Measurements from ENCODE around the gene CLCN2.

The CLCN2 gene

GRCh38 chr3:184316792-184317191 lies 44.6 kb downstream of the CLCN2 start:
- H3K36me3 ChIP-seq (ENCODE audit: control insufficient read depth, insufficient read depth, low read length), result peaks cover 56% of the 10 kb centered on the region

GRCh38 chr3:184315871-184316661 lies 45.3 kb downstream of the CLCN2 start:
- peak overlapping the region; percentile 24 for H3K27ac ChIP-seq (ENCODE audit: low read depth, low read length)
- H3K36me3 ChIP-seq (ENCODE audit: control insufficient read depth, insufficient read depth, low read length), result peaks cover 48% of the 10 kb centered on the region
- no peaks in the 10 kb centered on the region for H3K27me3 ChIP-seq (ENCODE audit: control insufficient read depth, insufficient read depth, low read length)
- peaks cover 12% of the 10 kb centered on the region; the same call in 1 of the 2 replicates for H3K4me1 ChIP-seq (ENCODE audit: control insufficient read depth, insufficient read depth, low read length)
- H3K4me3 ChIP-seq (ENCODE audit: low read depth, low read length), result peak overlapping the region; percentile 94
- H3K9ac ChIP-seq (ENCODE audit: low read depth, low read length), result no peak overlapping the region; the same call in 1 of the 2 replicates
- H3K9me3 ChIP-seq (ENCODE audit: control insufficient read depth, insufficient read depth, low read length), result no peaks in the 10 kb centered on the region

More at GRCh38 chr3:184316792-184317191, 44.6 kb downstream of the CLCN2 start:
- Histone ChIP-seq H3K27me3 (ENCODE audit: control insufficient read depth, insufficient read depth, low read length) (no peaks in the 10 kb centered on the region), H3K4me1 (ENCODE audit: control insufficient read depth, insufficient read depth, low read length) (peaks cover 12% of the 10 kb centered on the region; the same call in 1 of the 2 replicates), H3K9ac (ENCODE audit: low read depth, low read length) (peak overlapping the region; percentile 20; the same call in 1 of the 2 replicates), H3K9me3 (ENCODE audit: control insufficient read depth, insufficient read depth, low read length) (no peaks in the 10 kb centered on the region), H3K4me3 (ENCODE audit: low read depth, low read length) (peak overlapping the region; percentile 94), H3K27ac (ENCODE audit: low read depth, low read length) (no peak overlapping the region)

GRCh38 chr3:184315543-184315867 lies 45.9 kb downstream of the CLCN2 start:
- Histone ChIP-seq H3K9me3 (ENCODE audit: control insufficient read depth, insufficient read depth, low read length) (no peaks in the 10 kb centered on the region), H3K27me3 (ENCODE audit: control insufficient read depth, insufficient read depth, low read length) (no peaks in the 10 kb centered on the region), H3K9ac (ENCODE audit: low read depth, low read length) (peak overlapping the region; percentile 94), H3K36me3 (ENCODE audit: control insufficient read depth, insufficient read depth, low read length) (peaks cover 43% of the 10 kb centered on the region), H3K4me1 (ENCODE audit: control insufficient read depth, insufficient read depth, low read length) (peaks cover 12% of the 10 kb centered on the region; the same call in 1 of the 2 replicates), H3K27ac (ENCODE audit: low read depth, low read length) (peak overlapping the region; percentile 93), H3K4me3 (ENCODE audit: low read depth, low read length) (peak overlapping the region; percentile 94)

- no peaks in the 10 kb centered on the region for H3K27me3 ChIP-seq (ENCODE audit: control insufficient read depth, insufficient read depth, low read length)
- peaks cover 12% of the 10 kb centered on the region; the same call in 1 of the 2 replicates for H3K4me1 ChIP-seq (ENCODE audit: control insufficient read depth, insufficient read depth, low read length)
- peaks cover 40% of the 10 kb centered on the region for H3K36me3 ChIP-seq (ENCODE audit: control insufficient read depth, insufficient read depth, low read length)
- peak overlapping the region; percentile 94 for H3K9ac ChIP-seq (ENCODE audit: low read depth, low read length)
- H3K4me3 ChIP-seq (ENCODE audit: low read depth, low read length), result peak overlapping the region; percentile 94
- H3K9me3 ChIP-seq (ENCODE audit: control insufficient read depth, insufficient read depth, low read length), result no peaks in the 10 kb centered on the region
- H3K27ac ChIP-seq (ENCODE audit: low read depth, low read length), result peak overlapping the region; percentile 93
These were observed 46.5 kb downstream of the CLCN2 start for GRCh38 chr3:184314700-184315542.

GRCh38 chr3:184314363-184314699 lies 47.1 kb downstream of the CLCN2 start, which contains the start of gene EIF4G1:
Gene EIF4G1, plus strand, starts transcription at chr3:184314606. Its CDS starts 1,191 bp downstream, at chr3:184315797.
- Histone ChIP-seq H3K36me3 (ENCODE audit: control insufficient read depth, insufficient read depth, low read length) (peaks cover 35% of the 10 kb centered on the region), H3K4me1 (ENCODE audit: control insufficient read depth, insufficient read depth, low read length) (peaks cover 12% of the 10 kb centered on the region; the same call in 1 of the 2 replicates), H3K27ac (ENCODE audit: low read depth, low read length) (peak within 1 kb of the TSS; percentile 93), H3K27me3 (ENCODE audit: control insufficient read depth, insufficient read depth, low read length) (no peaks in the 10 kb centered on the region), H3K4me3 (ENCODE audit: low read depth, low read length) (peak within 1 kb of the TSS; percentile 94), H3K9me3 (ENCODE audit: control insufficient read depth, insufficient read depth, low read length) (no peaks in the 10 kb centered on the region), H3K9ac (ENCODE audit: low read depth, low read length) (peak within 1 kb of the TSS; percentile 94)

GRCh38 chr3:184311633-184312032 lies 49.8 kb downstream of the CLCN2 start:
- peaks cover 34% of the 10 kb centered on the region for H3K36me3 ChIP-seq (ENCODE audit: control insufficient read depth, insufficient read depth, low read length)
- peak overlapping the region; percentile 6 for H3K27ac ChIP-seq (ENCODE audit: low read depth, low read length)
- no peak overlapping the region for H3K9ac ChIP-seq (ENCODE audit: low read depth, low read length)
- H3K27me3 ChIP-seq (ENCODE audit: control insufficient read depth, insufficient read depth, low read length), result no peaks in the 10 kb centered on the region
- H3K9me3 ChIP-seq (ENCODE audit: control insufficient read depth, insufficient read depth, low read length), result no peaks in the 10 kb centered on the region
- peaks cover 2% of the 10 kb centered on the region; the same call in 1 of the 2 replicates for H3K4me1 ChIP-seq (ENCODE audit: control insufficient read depth, insufficient read depth, low read length)
- H3K4me3 ChIP-seq (ENCODE audit: low read depth, low read length), result no peak overlapping the region

- H3K4me3 ChIP-seq (ENCODE audit: low read depth, low read length), result no peak overlapping the region
- H3K27ac ChIP-seq (ENCODE audit: low read depth, low read length), result no peak overlapping the region
- no peaks in the 10 kb centered on the region for H3K4me1 ChIP-seq (ENCODE audit: control insufficient read depth, insufficient read depth, low read length)
- H3K9me3 ChIP-seq (ENCODE audit: control insufficient read depth, insufficient read depth, low read length), result no peaks in the 10 kb centered on the region
- H3K9ac ChIP-seq (ENCODE audit: low read depth, low read length), result no peak overlapping the region
- peaks cover 58% of the 10 kb centered on the region for H3K36me3 ChIP-seq (ENCODE audit: control insufficient read depth, insufficient read depth, low read length)
- no peaks in the 10 kb centered on the region for H3K27me3 ChIP-seq (ENCODE audit: control insufficient read depth, insufficient read depth, low read length)
These were observed 52.7 kb downstream of the CLCN2 start for GRCh38 chr3:184308744-184309143.

- Histone ChIP-seq H3K4me1 (ENCODE audit: control insufficient read depth, insufficient read depth, low read length) (no peaks in the 10 kb centered on the region), H3K27ac (ENCODE audit: low read depth, low read length) (no peak overlapping the region), H3K36me3 (ENCODE audit: control insufficient read depth, insufficient read depth, low read length) (peaks cover 66% of the 10 kb centered on the region), H3K9ac (ENCODE audit: low read depth, low read length) (no peak overlapping the region), H3K9me3 (ENCODE audit: control insufficient read depth, insufficient read depth, low read length) (no peaks in the 10 kb centered on the region), H3K4me3 (ENCODE audit: low read depth, low read length) (no peak overlapping the region), H3K27me3 (ENCODE audit: control insufficient read depth, insufficient read depth, low read length) (no peaks in the 10 kb centered on the region)
These were observed 53.5 kb downstream of the CLCN2 start for GRCh38 chr3:184307915-184308314.

GRCh38 chr3:184306341-184306972 lies 54.9 kb downstream of the CLCN2 start:
- Histone ChIP-seq H3K4me1 (ENCODE audit: control insufficient read depth, insufficient read depth, low read length) (no peaks in the 10 kb centered on the region), H3K27ac (ENCODE audit: low read depth, low read length) (no peak overlapping the region), H3K27me3 (ENCODE audit: control insufficient read depth, insufficient read depth, low read length) (no peaks in the 10 kb centered on the region), H3K9me3 (ENCODE audit: control insufficient read depth, insufficient read depth, low read length) (no peaks in the 10 kb centered on the region), H3K36me3 (ENCODE audit: control insufficient read depth, insufficient read depth, low read length) (peaks cover 81% of the 10 kb centered on the region), H3K9ac (ENCODE audit: low read depth, low read length) (no peak overlapping the region), H3K4me3 (ENCODE audit: low read depth, low read length) (no peak overlapping the region)

GRCh38 chr3:184305577-184305976 lies 55.8 kb downstream of the CLCN2 start:
- Histone ChIP-seq H3K36me3 (ENCODE audit: control insufficient read depth, insufficient read depth, low read length) (peaks cover 89% of the 10 kb centered on the region), H3K9me3 (ENCODE audit: control insufficient read depth, insufficient read depth, low read length) (no peaks in the 10 kb centered on the region), H3K4me3 (ENCODE audit: low read depth, low read length) (no peak overlapping the region), H3K27ac (ENCODE audit: low read depth, low read length) (no peak overlapping the region), H3K9ac (ENCODE audit: low read depth, low read length) (no peak overlapping the region), H3K4me1 (ENCODE audit: control insufficient read depth, insufficient read depth, low read length) (no peaks in the 10 kb centered on the region), H3K27me3 (ENCODE audit: control insufficient read depth, insufficient read depth, low read length) (no peaks in the 10 kb centered on the region)
